ENCODE data around the gene TRAPPC8.

DNA sequence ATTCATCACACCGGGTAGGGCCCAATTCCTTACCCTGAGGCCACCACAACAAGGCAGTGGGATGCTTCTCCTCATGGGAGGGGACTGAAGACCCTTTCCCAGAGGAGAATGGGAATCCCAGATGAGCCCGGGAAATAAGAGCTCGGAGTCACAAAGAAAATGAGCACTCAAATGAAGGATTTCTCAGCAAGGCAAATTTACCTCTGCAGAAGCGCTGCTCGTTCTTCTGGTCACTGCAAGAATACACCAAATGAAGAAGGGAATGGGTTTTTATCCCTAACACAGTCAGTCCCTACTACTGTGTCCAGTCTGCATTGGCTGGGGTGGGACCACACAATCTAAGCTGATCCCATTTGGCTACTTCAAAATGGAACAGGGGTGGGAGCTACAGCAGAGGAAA, 35.7 kb upstream of the TRAPPC8 start:
- TF ChIP-seq POLR2AphosphoS5 (IDR thresholded peaks at IDR 0.05; ENCODE audit: low read depth) (no peak), GABPA (IDR thresholded peaks at IDR 0.05; ENCODE audit: low read depth) (no peak), SPI1 (IDR thresholded peaks at IDR 0.05; ENCODE audit: borderline replicate concordance, low read depth) (no peak)
- TF ChIP-seq, protein P1, sequence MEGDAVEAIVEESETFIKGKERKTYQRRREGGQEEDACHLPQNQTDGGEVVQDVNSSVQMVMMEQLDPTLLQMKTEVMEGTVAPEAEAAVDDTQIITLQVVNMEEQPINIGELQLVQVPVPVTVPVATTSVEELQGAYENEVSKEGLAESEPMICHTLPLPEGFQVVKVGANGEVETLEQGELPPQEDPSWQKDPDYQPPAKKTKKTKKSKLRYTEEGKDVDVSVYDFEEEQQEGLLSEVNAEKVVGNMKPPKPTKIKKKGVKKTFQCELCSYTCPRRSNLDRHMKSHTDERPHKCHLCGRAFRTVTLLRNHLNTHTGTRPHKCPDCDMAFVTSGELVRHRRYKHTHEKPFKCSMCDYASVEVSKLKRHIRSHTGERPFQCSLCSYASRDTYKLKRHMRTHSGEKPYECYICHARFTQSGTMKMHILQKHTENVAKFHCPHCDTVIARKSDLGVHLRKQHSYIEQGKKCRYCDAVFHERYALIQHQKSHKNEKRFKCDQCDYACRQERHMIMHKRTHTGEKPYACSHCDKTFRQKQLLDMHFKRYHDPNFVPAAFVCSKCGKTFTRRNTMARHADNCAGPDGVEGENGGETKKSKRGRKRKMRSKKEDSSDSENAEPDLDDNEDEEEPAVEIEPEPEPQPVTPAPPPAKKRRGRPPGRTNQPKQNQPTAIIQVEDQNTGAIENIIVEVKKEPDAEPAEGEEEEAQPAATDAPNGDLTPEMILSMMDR (IDR thresholded peaks at IDR 0.05; ENCODE audit: insufficient read depth, low read length) = no peak
- TF ChIP-seq, protein P2, sequence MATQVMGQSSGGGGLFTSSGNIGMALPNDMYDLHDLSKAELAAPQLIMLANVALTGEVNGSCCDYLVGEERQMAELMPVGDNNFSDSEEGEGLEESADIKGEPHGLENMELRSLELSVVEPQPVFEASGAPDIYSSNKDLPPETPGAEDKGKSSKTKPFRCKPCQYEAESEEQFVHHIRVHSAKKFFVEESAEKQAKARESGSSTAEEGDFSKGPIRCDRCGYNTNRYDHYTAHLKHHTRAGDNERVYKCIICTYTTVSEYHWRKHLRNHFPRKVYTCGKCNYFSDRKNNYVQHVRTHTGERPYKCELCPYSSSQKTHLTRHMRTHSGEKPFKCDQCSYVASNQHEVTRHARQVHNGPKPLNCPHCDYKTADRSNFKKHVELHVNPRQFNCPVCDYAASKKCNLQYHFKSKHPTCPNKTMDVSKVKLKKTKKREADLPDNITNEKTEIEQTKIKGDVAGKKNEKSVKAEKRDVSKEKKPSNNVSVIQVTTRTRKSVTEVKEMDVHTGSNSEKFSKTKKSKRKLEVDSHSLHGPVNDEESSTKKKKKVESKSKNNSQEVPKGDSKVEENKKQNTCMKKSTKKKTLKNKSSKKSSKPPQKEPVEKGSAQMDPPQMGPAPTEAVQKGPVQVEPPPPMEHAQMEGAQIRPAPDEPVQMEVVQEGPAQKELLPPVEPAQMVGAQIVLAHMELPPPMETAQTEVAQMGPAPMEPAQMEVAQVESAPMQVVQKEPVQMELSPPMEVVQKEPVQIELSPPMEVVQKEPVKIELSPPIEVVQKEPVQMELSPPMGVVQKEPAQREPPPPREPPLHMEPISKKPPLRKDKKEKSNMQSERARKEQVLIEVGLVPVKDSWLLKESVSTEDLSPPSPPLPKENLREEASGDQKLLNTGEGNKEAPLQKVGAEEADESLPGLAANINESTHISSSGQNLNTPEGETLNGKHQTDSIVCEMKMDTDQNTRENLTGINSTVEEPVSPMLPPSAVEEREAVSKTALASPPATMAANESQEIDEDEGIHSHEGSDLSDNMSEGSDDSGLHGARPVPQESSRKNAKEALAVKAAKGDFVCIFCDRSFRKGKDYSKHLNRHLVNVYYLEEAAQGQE (IDR thresholded peaks at IDR 0.05; ENCODE audit: insufficient replicate concordance, low read depth) = no peak
